ENCODE measurements around the gene KCNJ8.

DNA sequence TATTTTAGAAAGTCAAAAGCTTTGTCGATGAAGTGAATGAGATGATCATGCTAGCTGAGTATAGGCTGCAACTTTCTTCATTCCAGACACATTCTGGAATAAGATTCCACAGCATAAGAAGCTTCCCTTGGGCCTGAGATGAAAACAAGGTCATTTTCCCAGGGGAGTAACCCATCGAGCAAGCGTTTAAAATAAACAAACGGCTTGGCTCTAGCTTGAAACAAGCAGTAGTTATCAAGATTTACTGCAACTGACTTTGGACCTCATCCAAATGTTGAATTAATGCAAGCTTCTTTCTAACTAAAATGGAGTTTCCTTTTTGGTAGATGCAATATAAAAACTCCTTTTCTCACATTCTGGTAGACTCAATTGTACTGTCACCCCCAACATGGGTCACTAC, 23.0 kb downstream of the KCNJ8 start:
- TF ChIP-seq, protein P1, sequence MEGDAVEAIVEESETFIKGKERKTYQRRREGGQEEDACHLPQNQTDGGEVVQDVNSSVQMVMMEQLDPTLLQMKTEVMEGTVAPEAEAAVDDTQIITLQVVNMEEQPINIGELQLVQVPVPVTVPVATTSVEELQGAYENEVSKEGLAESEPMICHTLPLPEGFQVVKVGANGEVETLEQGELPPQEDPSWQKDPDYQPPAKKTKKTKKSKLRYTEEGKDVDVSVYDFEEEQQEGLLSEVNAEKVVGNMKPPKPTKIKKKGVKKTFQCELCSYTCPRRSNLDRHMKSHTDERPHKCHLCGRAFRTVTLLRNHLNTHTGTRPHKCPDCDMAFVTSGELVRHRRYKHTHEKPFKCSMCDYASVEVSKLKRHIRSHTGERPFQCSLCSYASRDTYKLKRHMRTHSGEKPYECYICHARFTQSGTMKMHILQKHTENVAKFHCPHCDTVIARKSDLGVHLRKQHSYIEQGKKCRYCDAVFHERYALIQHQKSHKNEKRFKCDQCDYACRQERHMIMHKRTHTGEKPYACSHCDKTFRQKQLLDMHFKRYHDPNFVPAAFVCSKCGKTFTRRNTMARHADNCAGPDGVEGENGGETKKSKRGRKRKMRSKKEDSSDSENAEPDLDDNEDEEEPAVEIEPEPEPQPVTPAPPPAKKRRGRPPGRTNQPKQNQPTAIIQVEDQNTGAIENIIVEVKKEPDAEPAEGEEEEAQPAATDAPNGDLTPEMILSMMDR (IDR thresholded peaks at IDR 0.05; ENCODE audit: insufficient read depth, low read depth, low read length): no peak
- TF ChIP-seq EZH2 (IDR thresholded peaks at IDR 0.05; ENCODE audit: insufficient read depth, low read length): no peak

Measured in astrocyte (in vitro differentiated cells and primary cell).